Measurements from ENCODE around the gene EML6.

GRCh38 chr2:54947646-54948045 lies 224.2 kb downstream of the EML6 start:
- TF ChIP-seq CTCF (IDR thresholded peaks at IDR 0.05): no peak
- no peak for TF ChIP-seq POLR2A (IDR thresholded peaks at IDR 0.05)

Measured in Peyer's patch (tissue), 4 donors.